Left forelimb (tissue), 1 donor: ENCODE data around the gene SLC22A6.

ENCODE experiments used
- DNase-seq: peaks from one replicate; pipeline ENCODE4 v3.0.0-alpha.2; 2018; ENCODE audit warnings: low spot score

The SLC22A6 gene, protein sequence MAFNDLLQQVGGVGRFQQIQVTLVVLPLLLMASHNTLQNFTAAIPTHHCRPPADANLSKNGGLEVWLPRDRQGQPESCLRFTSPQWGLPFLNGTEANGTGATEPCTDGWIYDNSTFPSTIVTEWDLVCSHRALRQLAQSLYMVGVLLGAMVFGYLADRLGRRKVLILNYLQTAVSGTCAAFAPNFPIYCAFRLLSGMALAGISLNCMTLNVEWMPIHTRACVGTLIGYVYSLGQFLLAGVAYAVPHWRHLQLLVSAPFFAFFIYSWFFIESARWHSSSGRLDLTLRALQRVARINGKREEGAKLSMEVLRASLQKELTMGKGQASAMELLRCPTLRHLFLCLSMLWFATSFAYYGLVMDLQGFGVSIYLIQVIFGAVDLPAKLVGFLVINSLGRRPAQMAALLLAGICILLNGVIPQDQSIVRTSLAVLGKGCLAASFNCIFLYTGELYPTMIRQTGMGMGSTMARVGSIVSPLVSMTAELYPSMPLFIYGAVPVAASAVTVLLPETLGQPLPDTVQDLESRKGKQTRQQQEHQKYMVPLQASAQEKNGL

DNA sequence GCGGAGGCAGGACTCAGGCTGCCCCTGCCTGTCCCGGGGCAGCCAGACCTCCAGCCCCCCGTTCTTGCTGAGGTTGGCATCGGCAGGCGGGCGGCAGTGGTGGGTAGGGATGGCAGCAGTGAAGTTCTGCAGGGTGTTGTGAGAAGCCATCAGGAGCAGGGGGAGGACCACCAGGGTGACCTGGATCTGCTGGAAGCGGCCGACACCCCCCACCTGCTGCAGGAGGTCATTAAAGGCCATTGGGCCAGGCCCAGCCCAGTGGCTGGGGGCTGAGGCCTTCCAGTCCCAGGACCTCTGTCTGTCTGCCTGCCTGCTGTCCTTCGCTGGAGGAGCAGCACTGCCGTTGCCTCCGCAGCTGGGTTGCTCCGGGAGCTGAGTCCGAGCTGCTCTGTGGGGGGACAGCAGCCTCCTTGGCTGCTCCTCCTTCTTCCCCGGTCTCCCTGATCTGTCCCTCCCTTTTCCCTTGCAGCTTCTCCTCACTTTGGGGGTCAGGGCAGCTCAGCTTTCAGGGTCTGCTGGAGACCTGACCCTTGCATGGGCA lies at the start of gene SLC22A6:
Gene SLC22A6, minus strand, starts transcription at position 517 of the 541 bp plus-strand sequence. Its CDS starts 277 bp downstream, at position 240.
- DNase-seq = no peak

DNA sequence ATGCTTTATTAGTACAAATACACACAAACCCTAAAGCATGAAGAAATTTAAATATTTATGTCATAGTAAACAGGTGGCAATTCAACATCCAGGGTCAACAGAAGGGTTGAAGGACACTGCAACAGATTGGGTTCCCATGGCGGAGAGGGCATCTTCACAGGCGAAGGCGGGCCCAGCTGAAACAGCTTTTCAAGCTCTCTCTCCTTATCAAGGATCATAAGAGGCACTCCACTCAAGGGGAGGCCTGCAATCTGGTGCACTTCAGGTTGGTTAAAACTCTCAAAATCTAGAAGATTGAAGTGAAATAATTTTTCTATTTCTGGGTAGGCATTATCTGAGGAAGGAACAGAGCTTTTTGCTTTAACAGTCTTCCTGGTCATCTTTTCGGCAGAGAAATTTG lies 47.7 kb upstream of the SLC22A6 start:
- no peak for DNase-seq

DNA sequence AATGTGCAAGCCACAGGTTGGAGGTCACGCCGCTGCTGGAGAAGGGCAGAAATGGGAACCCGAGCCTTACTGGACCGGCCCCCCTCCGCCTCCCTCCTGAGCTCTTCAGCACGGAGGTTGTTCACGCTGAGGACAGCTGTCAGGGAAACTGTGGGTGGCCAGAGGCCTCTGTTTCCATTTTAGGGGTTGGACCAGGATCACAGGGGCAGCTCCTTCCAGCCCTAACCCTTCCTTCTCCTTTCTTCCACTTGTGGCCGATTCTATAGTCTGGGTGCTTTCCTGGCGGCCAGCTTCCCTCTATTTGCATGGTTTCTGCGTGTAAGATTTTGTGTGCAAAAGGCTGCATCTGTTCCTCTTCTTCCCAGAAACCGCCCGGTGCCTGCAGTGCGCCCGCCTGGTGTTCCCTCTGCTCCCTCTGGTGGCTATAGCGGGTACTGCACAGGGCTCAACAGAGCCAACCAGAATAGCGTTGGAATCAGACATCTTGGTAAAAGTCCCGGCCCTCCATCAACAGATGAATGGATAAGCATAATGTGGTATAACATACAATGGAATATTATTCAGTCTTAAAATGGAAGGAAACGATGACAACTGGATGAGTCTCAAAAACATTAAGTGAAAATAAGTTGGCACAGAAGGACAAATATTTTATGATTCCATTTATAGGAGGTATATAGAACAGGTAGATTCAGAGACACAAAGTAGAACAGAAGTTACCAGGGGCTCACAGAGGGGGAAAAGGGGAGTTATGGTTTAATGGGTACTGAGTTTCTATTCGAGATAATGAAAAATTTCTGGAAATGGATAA lies 39.3 kb upstream of the SLC22A6 start:
- DNase-seq = peak; percentile 89

DNA sequence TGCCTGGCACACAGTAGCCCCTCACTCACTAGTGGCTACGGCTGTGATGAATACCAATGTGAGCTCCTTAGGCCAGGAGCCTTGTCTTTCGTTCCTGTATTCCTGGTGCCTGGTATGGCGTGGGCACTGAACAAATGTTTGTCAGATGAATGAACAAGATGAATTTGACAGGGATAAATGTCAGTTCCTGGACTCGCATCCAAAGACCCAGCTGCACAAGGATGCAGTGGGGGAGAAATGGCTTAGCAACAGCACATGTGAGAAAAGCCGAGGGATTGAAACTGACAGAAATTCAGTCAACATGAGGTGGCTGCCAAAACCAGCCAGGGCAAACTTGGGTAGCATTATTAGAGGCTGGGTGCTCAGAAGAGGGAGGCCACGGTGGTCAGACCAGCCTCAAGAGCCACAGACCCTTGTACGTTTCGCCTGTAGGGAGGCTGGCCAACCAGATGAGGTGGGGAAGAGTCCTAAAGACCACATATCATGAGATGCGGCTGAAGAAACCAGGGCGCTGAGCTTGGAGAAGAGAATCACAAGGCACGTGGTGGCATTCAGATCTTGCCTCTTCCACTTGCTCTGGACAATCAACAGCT lies 38.6 kb upstream of the SLC22A6 start:
- DNase-seq = no peak

DNA sequence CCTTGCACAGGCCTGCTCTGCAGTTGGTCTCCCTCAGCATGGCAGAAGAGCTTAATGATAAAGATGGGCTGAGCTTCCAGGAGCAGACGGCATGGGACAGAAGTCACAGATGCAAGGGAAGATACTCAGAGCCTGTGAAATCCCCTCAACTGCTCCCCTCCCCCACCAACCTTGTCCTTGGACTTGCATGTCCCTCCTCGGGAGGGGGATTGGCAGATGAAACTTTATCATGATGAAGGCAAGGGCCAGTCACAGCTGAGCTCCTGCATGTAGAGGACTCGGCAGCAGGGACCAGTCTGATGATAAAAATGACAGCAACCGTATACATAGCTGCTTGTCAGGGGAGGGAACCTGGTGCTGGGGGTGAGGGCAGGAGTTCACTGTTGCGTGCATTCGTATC lies 37.7 kb upstream of the SLC22A6 start:
- no peak for DNase-seq

DNA sequence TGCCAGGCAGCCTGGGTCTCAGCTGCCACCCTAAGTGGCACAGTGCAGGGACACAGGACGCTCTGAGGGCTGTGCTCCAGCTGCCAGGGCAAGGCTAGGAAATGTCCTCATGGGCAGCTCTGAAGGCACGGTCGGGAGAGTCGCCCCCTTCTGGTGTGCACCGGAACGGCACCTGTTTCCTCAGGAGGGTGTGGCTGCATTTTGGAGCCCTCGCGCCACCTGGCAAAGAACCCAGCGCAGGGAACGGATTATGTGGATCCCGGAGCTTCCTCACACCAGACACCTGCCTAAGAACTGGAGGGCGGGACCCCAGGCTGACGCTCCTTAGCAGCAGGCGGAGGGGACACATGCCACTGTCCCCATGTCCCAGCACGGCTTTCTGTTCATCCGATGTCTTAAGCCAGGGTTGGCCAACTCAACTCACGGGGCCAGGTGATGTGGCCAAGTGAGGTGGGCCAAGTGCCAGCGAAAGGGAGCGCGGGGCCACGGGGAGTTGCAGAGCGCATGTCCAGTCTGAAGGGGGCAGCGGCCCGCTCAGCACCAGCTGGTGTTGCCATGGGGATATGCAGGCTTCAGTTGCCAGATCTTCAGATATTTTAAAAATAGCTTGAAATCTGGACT lies 36.0 kb upstream of the SLC22A6 start:
- no peak for DNase-seq

DNA sequence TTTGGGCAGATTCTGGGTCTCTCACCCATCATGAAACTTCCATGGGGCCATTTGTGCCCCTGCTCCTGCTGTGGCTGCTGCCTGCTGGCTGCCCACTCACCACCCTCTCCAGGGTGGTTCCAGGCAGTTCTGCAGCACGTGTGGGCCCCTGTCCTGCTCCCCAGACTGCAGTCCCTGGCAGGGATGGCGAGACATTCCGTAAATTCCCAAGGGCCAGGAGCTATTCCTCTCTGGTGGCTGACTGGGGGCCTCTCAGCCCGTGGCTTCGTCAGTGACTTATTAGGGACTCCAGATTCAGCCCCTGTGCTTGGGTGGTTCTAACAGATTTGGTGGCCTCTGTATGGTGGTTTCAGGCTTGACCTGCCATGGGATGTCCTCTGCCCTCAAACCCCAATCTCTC lies 34.7 kb upstream of the SLC22A6 start:
- DNase-seq = no peak

DNA sequence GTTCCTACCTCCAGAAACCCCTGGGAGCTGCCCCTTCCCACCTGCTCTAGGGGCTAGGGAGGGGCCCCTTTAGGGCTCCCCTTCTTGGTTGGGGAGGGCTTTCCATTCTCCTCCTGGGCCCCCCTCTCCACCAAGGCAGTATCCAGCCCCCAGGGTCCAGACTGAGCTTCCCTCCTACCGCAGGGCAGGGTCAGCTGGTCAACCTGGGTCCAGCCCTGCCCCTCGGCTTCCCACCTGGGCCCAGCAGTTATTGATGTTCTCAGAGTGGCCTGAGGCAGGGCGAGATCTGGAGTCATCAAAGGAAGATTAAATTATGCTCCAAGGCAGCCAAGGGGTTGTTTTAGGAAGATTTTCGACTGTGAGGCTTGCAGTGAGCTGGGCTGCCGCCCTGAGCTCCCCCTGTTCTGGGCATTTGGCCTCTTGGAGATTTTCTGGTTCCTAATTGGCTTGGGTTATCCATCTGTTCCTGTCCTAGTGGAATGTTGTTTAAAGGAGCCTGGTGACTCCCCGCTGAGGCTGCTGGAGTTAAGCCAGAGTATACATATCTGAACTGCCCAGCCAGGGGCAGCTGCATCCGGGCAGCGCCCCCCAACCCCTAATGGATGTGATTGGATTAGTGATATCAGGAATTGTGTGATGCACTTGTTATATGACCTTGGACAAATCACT lies 32.7 kb upstream of the SLC22A6 start:
- no peak for DNase-seq

DNA sequence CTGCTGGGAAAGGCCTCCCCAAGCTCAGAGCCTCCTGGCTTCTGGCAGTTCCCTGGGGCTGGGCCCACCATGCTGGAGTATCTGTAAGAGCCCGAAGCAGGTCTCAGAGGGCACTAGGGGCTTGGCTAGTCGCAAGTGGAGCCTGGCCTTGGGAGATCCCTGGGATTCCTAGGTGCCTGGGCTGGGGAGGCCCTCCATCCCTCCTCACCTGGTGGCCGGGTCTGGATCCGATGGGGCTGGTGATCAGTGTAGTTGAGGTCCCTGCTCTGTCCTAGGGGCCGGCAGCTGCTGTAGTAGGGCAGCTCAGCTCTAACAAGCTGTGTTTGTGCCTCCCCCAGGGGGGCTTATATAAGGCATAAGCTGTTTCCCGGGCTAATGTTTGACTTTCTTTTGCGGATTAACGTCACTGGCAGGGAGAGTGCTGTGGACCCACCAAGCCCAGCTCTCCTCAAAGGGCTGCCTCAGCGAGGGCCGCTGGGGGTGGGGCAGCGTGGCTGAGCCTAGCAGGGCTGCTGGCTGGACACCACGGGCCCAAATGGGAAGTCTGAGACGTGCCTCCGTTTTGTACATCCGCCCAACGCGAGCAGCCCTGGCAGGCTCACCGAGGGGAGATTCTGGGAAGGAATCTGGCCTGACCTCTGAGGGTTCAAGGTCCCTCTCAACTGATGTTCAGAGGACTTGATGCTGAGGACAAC lies 30.9 kb upstream of the SLC22A6 start, which contains the start of gene SLC22A8:
Gene SLC22A8, minus strand, starts transcription at position 321 of the 695 bp plus-strand sequence. CDS start 883 bp downstream, outside the sequence.
- no peak for DNase-seq

DNA sequence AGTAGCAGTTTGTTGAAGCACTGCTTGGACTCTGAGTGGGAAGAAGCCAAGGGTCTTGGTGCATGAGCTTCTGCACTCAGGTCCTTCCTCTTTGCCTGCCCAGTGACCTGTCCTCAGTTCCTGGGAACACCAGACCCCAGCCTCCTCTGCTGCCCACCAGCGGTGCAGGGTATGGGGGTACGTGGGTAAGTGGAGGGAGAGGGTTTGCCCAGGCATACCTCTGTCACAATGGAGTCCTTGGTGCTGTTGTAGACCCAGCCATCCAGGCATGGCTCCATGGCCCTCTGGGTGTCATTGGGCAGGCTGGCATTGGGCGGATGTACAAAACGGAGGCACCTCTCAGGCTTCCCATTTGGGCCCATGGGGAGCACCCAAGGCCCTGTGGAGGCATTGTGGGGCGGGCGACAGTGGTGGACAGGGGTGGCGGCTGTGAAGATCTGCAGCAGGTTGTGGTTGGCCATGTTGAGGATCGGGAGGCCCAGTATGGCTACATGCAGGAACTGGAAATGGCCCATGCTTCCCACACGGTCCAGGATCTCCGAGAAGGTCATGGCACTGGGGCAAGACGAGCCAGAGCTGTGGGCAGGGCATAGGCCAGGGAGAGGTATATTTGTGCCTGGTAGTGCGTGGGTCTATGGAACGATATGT lies 29.8 kb upstream of the SLC22A6 start:
- DNase-seq = no peak

DNA sequence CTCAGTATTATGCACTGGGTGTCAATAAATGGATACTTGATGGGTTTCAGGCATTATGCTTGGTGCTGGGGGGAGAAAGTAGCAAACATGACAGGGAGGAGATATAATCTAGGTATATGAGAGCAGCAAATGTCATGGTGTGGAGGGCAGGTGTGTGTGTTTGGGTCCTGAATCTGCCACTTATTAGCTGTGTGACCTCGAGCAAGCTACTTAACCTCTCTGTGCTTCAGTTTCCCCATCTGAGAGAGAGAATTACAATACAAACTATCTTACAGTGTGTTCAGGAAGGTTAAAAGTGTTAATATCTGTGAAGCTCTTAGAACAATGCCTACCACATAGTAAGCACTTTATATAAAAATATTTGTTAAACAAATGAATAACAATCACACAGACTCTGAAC lies 28.1 kb upstream of the SLC22A6 start:
- DNase-seq = no peak

DNA sequence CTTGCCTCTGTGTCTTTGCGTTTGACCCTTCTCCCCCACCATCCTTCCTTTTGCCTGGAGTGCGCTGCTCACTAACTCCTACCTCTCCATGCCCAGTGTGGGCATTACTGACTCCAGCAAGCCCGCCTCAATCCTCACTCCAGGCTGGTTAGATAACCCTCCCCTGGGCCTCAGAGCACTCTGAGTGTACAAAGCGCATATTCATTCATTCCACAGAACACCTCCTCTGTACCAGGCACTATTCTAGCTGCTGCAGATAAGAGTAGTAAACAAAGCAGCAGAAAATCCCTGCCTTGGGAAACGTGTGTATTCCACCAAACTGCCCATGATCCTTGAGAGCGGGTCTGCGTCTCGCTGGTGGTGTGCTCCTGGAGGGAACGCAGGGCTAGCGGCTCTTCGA lies 27.7 kb upstream of the SLC22A6 start:
- no peak for DNase-seq

DNA sequence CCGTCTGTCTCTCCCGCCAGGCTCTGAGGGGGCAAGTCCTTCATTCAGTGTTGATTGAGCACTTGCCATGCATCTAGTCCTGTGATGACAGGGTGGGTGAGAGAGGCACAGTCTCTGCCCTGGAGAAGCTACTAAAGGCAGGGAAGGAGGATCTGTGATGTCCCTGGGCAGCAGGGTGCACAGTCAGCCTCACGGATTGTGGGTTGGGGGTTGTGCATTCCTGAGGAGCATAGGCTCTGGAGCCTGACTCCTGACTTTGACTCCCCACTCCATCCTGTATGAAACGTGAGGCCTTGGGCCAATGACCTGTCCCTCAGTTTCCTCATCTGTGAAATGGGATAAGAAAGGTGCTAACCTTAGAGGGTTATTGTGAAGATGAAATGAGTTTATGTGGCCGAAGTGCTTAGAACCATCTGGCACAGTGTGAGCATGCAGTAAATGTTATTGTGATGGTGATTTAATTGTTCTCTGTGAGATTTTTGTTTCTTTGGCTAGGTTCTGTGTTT lies 26.2 kb upstream of the SLC22A6 start:
- no peak for DNase-seq

DNA sequence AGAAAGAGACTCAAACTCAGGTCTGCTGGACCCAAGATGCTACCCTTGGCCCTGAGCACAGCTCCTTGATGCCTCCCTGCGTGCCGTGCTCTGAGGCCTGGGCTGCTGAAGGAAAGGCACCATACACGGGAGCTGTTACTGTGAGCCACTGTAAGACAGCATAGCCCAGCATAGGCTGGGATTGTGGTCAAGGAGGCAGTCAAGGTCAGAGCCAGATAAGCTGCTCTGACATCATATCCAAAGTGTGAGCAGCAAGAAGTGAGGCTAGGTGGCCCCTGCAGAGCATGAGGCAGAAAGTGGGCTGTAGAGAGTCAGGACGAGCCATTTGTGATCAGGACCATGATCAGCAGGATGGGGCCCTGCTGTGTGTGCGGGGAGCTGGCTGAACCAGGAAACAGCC lies 23.2 kb upstream of the SLC22A6 start:
- no peak for DNase-seq

DNA sequence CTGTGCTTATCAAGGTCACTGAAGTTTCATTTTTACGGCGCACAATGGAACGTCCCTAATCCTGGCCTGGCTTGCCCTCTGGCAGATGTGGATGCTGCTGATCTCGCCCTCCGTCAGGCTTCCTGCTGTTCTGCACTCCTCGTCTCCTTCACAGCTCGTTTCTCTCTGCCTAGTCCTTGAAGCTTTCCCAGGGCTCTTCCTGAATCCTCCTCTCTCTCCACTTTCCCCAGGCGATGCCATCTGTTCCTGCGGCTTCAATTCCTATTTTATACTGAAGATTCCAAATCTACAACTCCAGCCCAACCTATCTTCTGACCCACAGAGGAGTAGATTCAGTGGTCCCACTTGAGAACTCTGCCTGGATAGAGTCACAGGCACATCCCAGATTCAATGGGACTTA lies 16.7 kb upstream of the SLC22A6 start:
- no peak for DNase-seq

DNA sequence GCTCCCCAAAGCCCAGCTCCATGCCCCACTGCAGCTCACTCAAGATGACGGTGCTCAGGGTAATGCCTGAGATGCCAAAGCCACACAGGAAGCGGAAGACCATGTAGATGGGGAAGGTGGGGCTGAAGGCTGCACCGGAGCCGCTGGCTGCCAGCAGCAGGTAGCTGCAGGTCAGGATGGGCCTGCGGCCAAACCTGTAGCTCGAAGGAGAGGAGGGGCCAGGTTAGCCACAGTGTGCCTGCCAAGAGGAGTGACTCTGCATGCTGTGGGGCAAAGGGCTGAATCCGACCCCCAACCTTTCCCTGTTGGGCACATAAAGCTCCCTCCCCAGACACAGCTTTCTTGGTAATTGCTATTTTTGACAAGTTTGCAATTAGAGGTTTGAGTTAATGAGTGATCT lies 14.9 kb upstream of the SLC22A6 start:
- no peak for DNase-seq

DNA sequence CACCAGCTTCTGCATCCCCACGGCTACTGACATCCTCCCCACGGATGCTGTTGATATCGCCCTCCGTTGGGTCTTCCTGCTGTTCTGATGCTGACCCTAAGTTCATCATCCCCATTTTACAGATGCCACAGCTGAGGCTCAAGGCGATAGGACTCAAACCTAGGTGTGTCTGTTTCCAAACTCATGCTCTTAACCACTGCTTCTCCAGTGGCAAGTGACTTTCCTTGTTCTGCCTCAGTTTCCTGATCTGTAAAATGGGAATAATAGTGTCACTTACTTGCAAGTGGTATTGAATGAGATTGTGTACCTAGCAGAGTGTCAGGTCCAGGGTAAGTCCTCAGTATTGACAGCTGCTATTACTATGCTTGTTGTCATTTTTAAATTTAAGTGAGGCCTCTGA lies 14.4 kb upstream of the SLC22A6 start:
- no peak for DNase-seq

DNA sequence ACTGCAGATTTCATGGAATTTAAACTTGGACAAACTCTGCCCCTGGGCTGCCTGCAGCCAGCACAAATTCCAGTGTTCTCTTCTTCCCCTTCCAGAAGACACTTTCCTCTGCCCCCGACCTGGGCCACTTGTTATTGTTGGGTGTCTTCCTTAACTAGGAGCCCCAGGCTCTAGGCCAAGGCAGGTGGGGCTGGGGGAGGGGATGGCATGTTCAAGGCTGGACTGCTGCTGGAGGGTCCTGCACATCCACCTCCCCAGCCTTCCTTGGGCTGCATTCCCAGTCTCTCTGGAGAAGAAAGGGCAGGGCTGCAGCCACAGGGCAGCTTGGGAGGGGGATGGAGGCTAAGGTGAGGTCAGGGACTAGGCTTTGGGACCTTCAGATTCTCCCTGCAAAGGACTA lies 11.5 kb upstream of the SLC22A6 start:
- no peak for DNase-seq

DNA sequence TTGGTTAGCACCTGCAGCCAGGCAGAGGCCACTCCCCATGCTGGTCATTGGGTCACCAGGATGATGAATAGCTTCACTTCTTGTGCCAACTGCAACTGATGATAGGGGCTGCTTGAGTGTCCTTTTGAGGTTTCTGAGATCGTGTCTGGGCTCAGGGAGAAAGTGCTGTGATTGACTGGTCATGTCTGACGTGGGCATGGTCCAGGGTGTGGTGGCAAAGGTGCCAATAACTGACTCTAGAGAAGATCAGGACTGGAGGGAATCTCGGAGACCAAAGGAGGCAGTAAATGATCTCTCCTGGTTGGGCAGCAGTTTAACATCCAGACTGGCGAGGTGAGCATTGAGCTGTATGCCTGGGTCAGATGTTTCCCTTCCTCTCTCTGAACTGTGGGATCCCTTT lies 10.0 kb upstream of the SLC22A6 start:
- DNase-seq = no peak

DNA sequence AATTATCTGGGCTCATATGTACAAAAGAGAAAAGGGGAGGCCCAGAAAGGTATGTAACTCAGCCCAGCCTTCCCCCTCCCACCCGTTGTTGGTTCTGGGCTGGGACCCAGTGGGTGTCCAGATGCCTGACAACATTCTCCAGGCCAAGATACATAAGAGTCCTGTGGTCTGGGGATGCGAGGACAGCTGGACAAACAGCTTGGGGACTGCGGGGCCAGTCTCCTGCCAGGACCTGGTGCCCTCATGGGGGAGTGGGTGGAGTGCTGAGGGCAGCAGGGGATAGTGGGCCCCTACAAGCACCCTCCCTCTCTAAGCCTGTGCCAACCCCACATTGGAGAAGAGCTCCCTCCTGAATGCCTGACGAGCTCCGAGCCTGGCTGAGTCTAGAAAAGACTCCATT lies 3.5 kb upstream of the SLC22A6 start:
- peak; percentile 41 for DNase-seq
